Measurements from ENCODE around the gene GALNT14.

Gene GALNT14

DNA sequence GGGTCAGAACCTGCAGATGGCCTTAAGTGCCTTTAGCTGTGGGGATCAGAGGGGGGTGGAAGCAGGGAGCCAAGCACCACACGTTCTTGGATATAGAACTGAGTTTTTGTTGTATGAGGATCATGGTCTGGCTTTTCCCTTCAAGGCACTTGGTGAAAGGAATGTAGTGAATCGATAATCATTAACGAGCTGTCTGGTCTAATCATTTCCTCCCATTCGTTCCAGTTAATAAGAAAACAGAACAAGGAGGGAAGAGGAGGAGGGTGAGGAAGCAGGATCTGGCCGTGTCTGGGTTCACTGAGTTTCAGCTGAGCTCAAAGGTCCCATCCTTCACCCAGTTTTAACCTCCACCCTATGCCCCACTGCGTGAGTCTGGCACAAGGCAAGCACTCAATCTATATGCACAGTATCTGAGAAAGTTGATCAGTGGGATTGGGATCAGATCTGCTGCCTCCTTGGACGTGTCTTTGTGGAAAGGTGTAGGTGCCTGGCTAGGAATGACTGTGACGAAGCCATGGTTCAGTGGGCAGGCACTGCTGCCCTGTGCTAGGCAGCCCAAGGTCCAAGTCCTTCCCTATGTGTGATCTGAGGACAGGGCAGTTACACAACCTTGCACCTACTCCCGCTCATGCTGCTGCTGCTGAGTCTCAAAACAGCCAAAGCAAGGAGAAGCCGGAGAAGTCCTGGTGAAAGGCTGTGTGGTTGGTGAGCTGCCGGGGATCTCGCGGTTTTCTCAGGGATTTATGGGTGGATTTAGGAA is 54.8 kb downstream of the GALNT14 start:
- DNase-seq: no peak

- no peak for DNase-seq
Observed at GRCh38 chr2:31082002-31082401, 56.2 kb downstream of the GALNT14 start.

DNA sequence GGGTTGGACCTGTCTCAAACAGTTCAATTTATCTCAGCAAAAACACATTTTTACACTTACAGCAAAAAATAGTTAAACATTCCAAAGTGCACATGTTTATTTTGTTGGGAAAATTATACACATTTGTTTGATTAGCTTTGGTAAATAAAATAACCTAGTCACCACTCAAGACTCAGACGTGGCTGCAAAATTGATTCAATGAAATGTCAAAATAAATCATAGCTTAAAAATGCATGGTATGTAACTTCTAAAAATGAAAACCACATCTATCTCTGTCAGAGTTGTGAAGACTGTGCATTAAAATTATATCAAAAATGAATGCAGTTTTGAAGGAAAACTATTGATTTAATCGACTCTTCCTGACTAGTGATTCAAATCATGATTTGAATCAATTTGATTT is 56.7 kb downstream of the GALNT14 start:
- DNase-seq: no peak

- no peak for DNase-seq
Observed at GRCh38 chr2:31080361-31080760, 57.9 kb downstream of the GALNT14 start.

GRCh38 chr2:31079665-31080064 is 58.6 kb downstream of the GALNT14 start:
- DNase-seq: peak; percentile 72

DNA sequence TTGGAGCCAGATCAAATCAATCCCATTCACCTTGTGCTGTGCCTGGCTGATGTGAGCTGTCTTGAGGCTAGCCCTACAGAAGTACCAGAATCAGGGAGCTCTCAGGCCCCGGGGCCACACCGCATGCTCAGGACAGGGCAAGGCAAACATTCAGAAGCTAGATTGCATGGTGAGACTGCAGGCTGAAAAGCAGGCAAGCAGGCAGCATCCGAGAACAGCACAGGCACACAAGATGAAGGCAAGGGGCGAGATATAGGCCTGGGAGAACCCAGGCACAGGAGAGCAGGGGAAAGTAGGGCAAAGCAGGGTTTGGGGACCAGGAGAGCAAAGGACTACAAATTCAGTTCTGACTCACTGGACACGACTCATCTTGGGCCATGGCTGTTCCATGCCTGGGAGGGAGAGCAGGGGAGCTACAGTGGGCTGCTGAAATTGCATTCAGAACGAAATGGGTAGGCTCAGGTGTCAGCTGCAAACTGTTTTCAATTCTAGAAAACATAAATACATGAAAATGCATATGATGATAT is 59.6 kb downstream of the GALNT14 start:
- peak; percentile 48 for DNase-seq

GRCh38 chr2:31078011-31078410 is 60.2 kb downstream of the GALNT14 start:
- peak; percentile 28 for DNase-seq

GRCh38 chr2:31075941-31076590 is 62.2 kb downstream of the GALNT14 start:
- DNase-seq: peak; percentile 32

GRCh38 chr2:31075431-31075830 is 62.8 kb downstream of the GALNT14 start:
- DNase-seq: peak; percentile 32

DNA sequence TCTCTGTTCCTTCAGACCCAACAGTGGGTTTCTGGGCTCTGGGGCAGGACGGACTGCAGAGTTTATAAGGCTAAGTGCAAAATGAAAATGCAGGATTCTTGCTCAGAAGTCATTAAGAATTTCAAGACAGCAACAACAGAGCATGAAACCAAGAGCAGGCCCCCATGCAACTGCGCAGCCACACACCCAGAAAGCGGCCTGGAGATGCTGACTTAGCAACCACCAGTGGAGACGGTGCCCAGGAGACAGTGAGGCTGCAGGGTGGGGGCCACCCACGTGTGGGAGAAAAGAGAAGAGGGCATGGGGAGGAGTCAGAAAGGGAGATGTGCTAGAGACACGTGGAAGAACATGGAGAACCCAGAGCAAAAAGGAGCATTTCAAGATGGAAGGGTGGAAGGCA is 66.5 kb downstream of the GALNT14 start:
- DNase-seq: no peak

DNA sequence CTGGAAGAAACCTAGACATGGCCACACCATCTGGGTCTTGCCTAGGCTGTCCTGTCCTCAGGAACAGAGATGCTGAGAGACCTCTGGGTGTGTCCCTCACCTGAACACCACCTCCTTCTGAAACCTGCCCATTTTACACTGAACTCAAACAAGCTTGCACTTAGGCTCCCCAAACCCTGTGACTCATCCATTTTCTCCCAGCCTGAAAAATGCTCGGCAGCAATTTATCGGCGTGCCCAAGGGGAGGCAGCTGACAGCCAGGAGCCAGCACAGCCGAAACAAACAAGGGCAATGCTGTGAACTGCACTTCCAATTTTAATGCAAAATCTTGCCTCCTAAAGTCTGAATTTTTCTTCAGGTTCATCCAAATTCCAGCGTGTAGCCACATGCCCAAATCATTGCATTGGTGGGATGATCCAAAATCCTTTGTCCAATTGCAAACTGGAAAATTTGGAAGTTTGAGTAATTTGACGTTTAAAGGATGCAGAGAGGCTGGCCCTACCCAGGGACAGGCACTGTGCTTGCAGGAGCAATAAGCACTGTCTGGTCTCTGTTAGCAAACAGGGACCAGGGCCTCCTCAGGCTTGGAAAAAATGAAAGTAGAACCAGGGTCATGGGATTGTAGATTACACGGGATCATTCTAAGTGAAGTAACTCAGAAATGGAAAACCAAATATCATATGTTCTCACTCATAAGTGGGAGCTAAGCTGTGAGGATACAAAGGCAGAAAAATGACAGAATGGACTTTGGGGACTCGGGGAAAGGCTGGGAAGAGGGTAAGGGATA is 67.7 kb downstream of the GALNT14 start:
- DNase-seq: peak; percentile 72

DNA sequence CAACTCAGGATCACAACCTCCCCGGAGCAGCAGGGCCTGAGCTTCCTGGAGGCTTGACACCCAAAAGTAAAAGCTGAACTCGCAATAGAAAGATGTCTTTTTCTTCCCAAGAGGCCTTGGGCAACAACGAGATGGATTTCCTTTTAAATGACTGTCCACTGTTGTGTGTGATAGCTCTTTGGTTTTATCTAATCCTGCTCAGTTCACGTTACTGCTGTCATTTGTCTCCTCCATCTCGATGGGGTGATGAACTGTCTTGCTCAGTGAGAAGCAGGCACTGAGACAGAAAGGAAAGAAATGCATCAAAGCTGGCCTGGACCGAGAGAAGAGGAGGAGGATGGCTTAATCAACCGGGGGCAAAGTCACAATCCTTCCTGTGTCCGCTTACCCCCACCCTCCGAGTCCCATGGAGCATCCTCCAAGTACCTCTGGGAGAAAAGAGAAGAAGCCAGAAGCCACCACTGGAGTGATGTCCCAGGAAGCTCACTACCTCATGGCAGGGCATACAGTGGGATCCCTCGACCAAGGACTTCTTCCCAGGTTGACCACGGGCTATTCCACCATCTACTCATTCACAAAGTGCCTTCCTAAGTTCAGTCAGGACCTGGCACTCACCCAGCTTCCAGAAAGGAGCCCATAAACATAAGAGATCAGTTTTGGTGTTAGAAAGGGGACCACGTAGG is 68.5 kb downstream of the GALNT14 start:
- DNase-seq: no peak

DNA sequence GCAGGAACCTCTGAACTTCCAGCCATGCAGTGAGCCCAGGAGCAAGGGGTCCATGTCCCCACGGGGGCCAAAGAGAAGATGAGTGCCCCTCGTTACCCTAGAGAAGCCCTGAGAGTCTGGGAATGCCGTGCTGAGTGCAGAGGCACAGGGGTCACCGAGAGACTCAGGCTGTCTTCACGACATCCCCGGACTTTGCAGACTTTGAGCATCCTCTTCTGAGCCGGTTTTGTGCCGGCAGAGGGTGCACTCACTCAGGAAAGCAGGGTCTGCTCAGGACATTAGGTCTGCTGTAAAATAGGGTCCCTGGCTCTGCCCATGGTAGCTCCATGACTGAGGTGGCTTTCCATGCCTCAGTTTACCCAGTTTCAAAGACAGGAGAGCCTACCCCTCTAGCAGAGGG is 71.0 kb downstream of the GALNT14 start:
- no peak for DNase-seq

GRCh38 chr2:31066551-31066950 is 71.7 kb downstream of the GALNT14 start:
- DNase-seq: no peak

DNA sequence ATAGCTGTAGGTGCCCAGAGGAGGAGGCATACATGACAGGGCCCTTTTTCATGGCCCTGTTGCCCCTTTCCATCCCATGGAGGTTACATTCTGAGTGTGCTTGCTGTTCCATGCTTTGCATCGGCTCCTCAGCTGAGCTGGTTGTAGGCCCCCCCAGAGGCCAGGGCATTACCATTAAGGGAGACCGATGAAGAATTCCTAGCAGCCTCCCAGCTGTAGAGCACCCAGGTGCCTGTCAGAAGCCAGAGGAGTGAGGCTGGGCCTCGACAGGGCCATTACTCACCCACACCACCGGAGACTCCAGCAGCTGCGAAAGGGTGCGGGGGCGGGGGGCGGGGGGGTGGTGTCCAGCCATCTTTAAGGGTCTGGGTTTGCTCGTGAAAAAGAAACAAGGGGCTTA is 72.2 kb downstream of the GALNT14 start:
- no peak for DNase-seq

GRCh38 chr2:31065356-31065755 is 72.9 kb downstream of the GALNT14 start:
- no peak for DNase-seq

DNA sequence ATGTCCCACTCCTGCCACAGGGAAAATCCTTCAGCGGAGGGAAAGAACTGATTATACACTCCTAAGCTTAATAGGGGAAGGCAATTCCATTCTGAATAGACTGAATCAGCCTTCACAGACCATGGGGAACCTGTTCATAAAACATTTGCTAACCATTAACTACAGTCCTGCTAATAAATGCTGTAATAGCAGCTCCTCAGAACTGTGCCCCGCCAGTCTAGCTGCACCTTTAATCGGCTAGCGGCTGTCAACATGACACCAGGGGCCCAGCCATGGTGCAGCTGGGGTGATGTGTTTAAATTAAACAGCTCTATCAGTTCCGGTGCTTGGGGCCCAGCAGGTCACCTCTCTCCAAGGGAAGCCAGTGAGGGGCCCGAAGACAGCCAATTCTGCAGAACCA is 77.8 kb downstream of the GALNT14 start:
- DNase-seq: peak; percentile 41

DNA sequence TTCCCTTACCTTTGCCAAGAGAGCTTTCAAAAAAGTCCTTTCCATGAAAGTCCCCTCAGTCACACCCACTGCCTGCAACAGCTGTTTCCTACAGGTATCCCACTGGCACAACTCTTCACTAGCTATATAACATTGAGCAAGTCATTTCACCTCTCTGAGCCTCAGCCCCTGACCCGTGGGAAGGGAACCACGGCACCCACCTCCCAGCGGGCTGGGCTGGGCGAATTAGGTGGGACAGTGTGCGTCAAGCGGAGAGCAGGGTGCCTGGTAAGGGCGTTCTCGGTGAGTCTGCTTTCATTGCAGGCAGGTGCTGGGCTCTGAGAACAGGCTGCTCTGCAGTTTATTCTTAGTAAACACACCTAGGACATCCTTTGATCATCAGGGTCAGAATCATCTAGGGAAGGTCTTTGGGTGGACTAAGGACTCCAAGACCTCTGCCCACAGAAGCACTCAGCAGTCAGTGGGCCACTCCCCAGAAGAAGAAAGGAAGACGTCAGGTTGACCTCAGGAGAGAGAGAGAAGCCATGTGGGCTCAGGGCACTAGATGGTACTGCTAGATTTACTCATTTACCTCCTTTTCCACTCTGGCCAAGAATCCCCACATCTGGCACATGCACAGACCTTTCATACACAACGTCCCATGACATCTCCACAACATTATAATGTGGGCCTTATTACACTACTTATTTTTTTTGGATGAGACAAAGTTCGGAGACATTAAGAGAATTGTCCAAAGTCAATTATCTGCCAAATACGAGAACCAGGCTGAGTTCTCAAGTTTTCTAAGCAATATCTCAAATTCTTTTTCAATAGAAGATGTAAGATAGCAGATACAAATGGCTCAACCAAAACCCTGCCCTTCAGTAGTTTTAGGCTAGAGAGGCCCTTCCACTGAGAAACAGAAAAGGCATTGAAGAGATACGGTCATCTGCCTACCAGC is 79.9 kb downstream of the GALNT14 start:
- peak; percentile 15 for DNase-seq

DNA sequence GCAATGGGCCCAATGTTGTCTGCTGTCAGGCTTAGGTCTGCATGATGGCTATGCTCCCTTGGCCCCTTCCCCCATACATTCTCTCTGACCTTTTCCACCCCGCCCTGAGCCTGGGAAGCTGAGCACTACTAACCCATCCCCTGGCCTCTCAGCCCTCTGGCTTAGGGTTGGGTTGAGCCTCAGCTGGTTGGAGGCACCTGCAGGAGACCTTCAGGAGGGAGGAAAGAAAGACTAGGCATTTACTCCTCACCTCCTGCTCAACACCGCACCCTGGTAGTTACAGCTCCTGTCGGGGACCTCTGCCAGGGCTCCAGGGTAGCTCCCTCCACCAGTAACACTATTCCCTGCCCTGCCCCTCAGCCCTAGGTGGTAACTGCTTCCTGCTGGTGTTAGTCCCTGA is 80.5 kb downstream of the GALNT14 start:
- peak; percentile 30 for DNase-seq

- DNase-seq: no peak
Observed at GRCh38 chr2:31055938-31056337, 82.3 kb downstream of the GALNT14 start.

DNA sequence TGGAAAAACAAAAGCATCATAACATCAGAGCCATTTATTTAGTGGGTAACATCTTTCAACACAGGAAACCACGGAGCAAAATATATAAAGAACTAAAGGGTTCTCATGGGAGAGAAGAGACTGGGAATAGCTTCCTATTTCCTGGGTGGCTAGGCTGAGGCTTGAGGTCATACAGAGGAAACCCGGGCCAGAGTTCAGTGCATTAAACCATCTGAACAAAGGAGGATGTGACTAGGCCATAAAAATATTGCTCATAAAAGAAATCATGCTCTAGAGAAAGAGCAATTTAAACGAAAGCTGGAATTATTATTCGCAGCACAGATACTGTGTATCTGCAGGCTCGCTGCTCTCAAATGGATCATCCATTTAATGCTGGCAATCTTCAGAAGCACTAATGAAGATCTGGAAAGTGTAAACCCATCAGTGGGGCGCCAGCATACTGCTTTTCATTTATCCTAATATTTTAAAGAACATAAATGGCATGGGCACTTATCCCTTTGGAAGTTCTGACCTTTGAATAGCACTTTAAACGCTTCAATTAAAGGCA is 83.3 kb downstream of the GALNT14 start:
- no peak for DNase-seq
